Cortex of kidney (tissue), 1 donor: ENCODE measurements around the gene AMZ1.
"Not testable (repeated sequence)": the region's sequence is repeated elsewhere in the genome, so short reads cannot be mapped to it uniquely, and the experiment has no call there.

Experiments used
- DNase-seq: peaks from one replicate; lab custom pipeline; 2025; lab: John Stamatoyannopoulos, UW

AMZ1 gene

GRCh38 chr7:2728316-2729030 is 40.5 kb downstream of the AMZ1 start:
- DNase-seq, result no peak

- DNase-seq, result no peak
Observed at GRCh38 chr7:2729031-2729892, 41.3 kb downstream of the AMZ1 start.

GRCh38 chr7:2729893-2730716 is 42.1 kb downstream of the AMZ1 start:
- DNase-seq, result no peak

- DNase-seq, result no peak
Observed at GRCh38 chr7:2730846-2731770, 43.1 kb downstream of the AMZ1 start.

- DNase-seq, result no peak
Observed at GRCh38 chr7:2732388-2732787, 44.4 kb downstream of the AMZ1 start.

- no peak for DNase-seq
Observed at GRCh38 chr7:2732959-2733584, 45.1 kb downstream of the AMZ1 start.

- DNase-seq, result no peak
Observed at GRCh38 chr7:2734084-2734686, 46.2 kb downstream of the AMZ1 start.

GRCh38 chr7:2734751-2735571 is 47.0 kb downstream of the AMZ1 start:
- no peak for DNase-seq

- DNase-seq, result no peak
Observed at GRCh38 chr7:2735744-2736143, 47.7 kb downstream of the AMZ1 start.

GRCh38 chr7:2736411-2736914 is 48.5 kb downstream of the AMZ1 start:
- no peak for DNase-seq

GRCh38 chr7:2737005-2737743 is 49.2 kb downstream of the AMZ1 start:
- not testable (repeated sequence) for DNase-seq

- DNase-seq, result no peak
Observed at GRCh38 chr7:2737771-2738540, 50.0 kb downstream of the AMZ1 start.

- DNase-seq, result no peak
Observed at GRCh38 chr7:2738766-2739549, 51.0 kb downstream of the AMZ1 start.

GRCh38 chr7:2743523-2744185 is 55.7 kb downstream of the AMZ1 start:
- not testable (repeated sequence) for DNase-seq

- DNase-seq, result not testable (repeated sequence)
Observed at GRCh38 chr7:2748684-2749083, 60.7 kb downstream of the AMZ1 start.

- DNase-seq, result no peak
Observed at GRCh38 chr7:2750004-2750407, 62.0 kb downstream of the AMZ1 start.
